Measurements from ENCODE around the gene CLSTN2.

Gene CLSTN2

DNA sequence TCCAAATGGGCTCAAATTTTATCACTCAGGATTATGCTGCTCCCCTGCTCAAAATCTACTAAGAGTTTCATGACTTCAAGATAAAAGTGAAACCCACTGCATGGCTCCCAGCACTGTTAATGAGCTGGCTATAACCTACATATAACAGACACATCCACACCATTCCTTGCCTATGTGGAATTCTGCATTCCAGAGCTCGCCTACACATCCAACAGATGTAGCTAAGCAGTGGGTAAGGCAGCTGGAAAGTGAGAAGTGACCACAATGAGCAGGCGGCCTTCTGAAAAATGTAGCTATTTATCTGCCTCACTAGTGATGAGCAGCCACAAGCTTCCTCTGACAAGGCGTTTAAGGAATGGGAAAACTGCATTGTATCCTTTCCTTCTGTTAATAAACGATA, 650.8 kb downstream of the CLSTN2 start:
- Histone ChIP-seq H3K36me3 (ENCODE audit: control insufficient read depth, insufficient read depth, low read length) (no peaks in the 10 kb centered on the region), H3K4me1 (ENCODE audit: control insufficient read depth, insufficient read depth, low read length, poor library complexity, severe bottlenecking) (peaks cover 3% of the 10 kb centered on the region), H3K9me3 (ENCODE audit: control insufficient read depth, low read length) (no peaks in the 10 kb centered on the region), H3K27ac (ENCODE audit: low read depth, low read length, severe bottlenecking) (peak overlapping the region; percentile 12), H3K4me3 (ENCODE audit: extremely low read depth, insufficient read depth, low read length, poor library complexity, severe bottlenecking) (no peak overlapping the region)
- 89 to 100% methylated on average over 1 to 3 of the region's 4 CpGs for WGBS, 2 experiments (ENCODE audit: insufficient coverage in 2 of 2)

DNA sequence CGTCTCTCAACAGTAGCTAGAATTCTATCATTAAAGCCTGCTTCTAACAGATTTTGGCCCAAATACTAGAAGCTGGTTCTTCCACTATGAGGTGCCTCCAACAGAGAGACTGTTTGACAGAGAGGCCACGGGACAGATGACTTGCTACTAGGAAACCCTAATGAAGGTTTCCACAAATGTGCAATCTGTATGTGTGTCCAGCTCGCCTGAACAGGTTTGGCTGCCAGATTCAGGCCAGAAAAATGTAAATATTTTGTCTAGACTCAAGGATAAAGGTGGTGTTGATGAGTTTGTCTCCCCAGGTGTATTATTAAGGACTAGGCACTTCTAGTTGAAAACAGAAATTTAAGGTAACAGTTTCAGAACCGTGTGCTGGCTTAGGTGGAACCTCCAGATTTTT, 651.3 kb downstream of the CLSTN2 start:
- WGBS, 2 experiments (ENCODE audit: insufficient coverage in 2 of 2): 77 to 88% methylated on average over 4 of the region's 4 CpGs
- no peak overlapping the region for H3K4me3 ChIP-seq (ENCODE audit: extremely low read depth, insufficient read depth, low read length, poor library complexity, severe bottlenecking)
- H3K4me1 ChIP-seq (ENCODE audit: control insufficient read depth, insufficient read depth, low read length, poor library complexity, severe bottlenecking): peaks cover 3% of the 10 kb centered on the region
- H3K27ac ChIP-seq (ENCODE audit: low read depth, low read length, severe bottlenecking): no peak overlapping the region
- H3K9me3 ChIP-seq (ENCODE audit: control insufficient read depth, low read length): no peaks in the 10 kb centered on the region
- H3K36me3 ChIP-seq (ENCODE audit: control insufficient read depth, insufficient read depth, low read length): no peaks in the 10 kb centered on the region

DNA sequence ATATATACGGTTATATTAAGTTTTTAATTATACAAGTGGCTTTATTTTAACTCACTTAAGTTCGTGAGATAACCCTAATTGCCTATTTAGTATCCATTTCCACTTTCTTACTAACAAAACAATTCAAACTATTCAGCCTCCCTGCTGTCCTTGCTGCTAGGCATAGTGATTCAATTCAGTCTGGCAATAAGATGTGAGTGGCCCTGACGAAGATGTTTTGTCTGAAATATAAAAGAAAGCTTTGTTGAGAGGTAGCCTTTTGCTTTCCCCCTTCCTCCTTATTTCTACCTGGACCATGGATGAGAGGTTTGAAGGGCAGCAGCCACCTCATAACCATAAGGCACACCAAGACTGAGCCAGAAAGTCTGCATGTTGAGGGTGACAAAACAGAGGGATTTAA, 653.6 kb downstream of the CLSTN2 start:
- no CpG with 5 or more reads among the region's 3 CpGs for WGBS, 2 experiments (ENCODE audit: insufficient coverage in 2 of 2)
- Histone ChIP-seq H3K9me3 (ENCODE audit: control insufficient read depth, low read length) (no peaks in the 10 kb centered on the region), H3K4me3 (ENCODE audit: extremely low read depth, insufficient read depth, low read length, poor library complexity, severe bottlenecking) (no peak overlapping the region), H3K4me1 (ENCODE audit: control insufficient read depth, insufficient read depth, low read length, poor library complexity, severe bottlenecking) (peaks cover 3% of the 10 kb centered on the region), H3K36me3 (ENCODE audit: control insufficient read depth, insufficient read depth, low read length) (no peaks in the 10 kb centered on the region), H3K27ac (ENCODE audit: low read depth, low read length, severe bottlenecking) (no peak overlapping the region)

DNA sequence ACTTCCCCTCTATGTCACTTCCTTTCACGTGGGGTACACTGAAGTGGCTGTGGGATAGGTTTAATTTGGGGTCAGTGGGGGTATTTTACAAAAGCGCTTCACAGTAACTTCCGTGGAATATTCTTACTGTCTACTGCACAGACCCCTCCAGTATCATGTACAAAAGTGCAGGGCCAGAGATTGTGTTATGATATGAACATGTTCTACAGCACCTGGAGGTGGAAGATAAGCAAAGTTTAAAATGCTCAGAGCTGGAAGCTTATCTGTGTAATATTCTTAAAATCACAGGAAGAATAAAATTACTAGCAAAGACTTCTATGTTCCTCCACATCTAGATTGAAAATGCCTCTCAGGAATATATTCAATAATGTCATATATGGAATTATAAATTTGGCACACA, 658.8 kb downstream of the CLSTN2 start:
- no peaks in the 10 kb centered on the region for H3K4me1 ChIP-seq (ENCODE audit: control insufficient read depth, insufficient read depth, low read length, poor library complexity, severe bottlenecking)
- no CpG with 5 or more reads among the region's 3 CpGs for WGBS, 2 experiments (ENCODE audit: insufficient coverage in 2 of 2)

DNA sequence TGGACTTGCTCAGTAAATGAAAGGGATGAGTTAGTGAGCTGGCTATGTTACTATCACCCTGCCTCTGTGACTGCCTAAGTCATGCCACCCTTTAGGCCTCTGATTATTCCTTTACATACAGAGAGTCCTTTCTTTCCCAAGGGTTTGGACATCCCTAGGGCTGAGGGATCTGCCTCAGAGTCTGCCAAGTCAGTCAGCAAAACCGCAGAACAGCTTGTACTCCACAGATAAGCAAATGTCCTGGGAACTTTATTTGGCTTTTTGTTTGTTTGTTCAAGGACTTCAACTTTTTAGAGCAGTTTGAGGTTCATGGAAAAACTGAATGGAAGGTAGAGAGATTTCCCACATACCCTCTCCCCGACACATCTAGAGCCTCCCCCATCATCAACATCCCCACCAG, 660.3 kb downstream of the CLSTN2 start:
- no peak overlapping the region for H3K27ac ChIP-seq (ENCODE audit: low read depth, low read length, severe bottlenecking)
- no peaks in the 10 kb centered on the region for H3K4me1 ChIP-seq (ENCODE audit: control insufficient read depth, insufficient read depth, low read length, poor library complexity, severe bottlenecking)
- no peaks in the 10 kb centered on the region for H3K36me3 ChIP-seq (ENCODE audit: control insufficient read depth, insufficient read depth, low read length)
- H3K4me3 ChIP-seq (ENCODE audit: extremely low read depth, insufficient read depth, low read length, poor library complexity, severe bottlenecking): no peak overlapping the region
- no peaks in the 10 kb centered on the region for H3K9me3 ChIP-seq (ENCODE audit: control insufficient read depth, low read length)
- 100% methylated on average over 1 of the region's 2 CpGs; no CpG with 5 or more reads in 1 of the 2 experiments for WGBS, 2 experiments (ENCODE audit: insufficient coverage in 2 of 2)

More for the DNA sequence above, 658.8 kb downstream of the CLSTN2 start:
- no peak overlapping the region for H3K4me3 ChIP-seq (ENCODE audit: extremely low read depth, insufficient read depth, low read length, poor library complexity, severe bottlenecking)
- H3K27ac ChIP-seq (ENCODE audit: low read depth, low read length, severe bottlenecking): no peak overlapping the region
- H3K36me3 ChIP-seq (ENCODE audit: control insufficient read depth, insufficient read depth, low read length): no peaks in the 10 kb centered on the region
- no peaks in the 10 kb centered on the region for H3K9me3 ChIP-seq (ENCODE audit: control insufficient read depth, low read length)

DNA sequence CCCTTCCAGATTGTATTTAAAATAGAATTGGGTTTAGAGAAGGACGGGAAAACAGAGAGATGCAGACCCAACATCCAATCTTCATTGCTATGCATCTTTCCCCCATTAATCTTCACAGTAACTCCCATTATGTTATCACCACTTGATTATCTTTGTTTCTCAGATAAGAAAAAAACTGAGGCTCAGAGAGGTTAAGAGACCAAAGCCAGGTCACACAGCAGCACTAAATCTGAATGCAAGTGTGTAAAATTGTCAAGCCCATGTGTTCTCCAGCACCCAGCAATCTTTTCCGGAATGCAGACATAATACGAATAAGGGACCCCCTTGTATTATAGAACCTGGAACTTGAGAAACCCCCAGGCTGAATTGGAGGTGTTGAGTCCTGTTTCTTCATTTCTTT, 662.4 kb downstream of the CLSTN2 start:
- H3K9me3 ChIP-seq (ENCODE audit: control insufficient read depth, low read length): no peaks in the 10 kb centered on the region
- H3K36me3 ChIP-seq (ENCODE audit: control insufficient read depth, insufficient read depth, low read length): no peaks in the 10 kb centered on the region
- WGBS, 2 experiments (ENCODE audit: insufficient coverage in 2 of 2): 80 to 100% methylated on average over 1 to 2 of the region's 3 CpGs
- no peaks in the 10 kb centered on the region for H3K4me1 ChIP-seq (ENCODE audit: control insufficient read depth, insufficient read depth, low read length, poor library complexity, severe bottlenecking)
- H3K27ac ChIP-seq (ENCODE audit: low read depth, low read length, severe bottlenecking): no peak overlapping the region
- no peak overlapping the region for H3K4me3 ChIP-seq (ENCODE audit: extremely low read depth, insufficient read depth, low read length, poor library complexity, severe bottlenecking)

DNA sequence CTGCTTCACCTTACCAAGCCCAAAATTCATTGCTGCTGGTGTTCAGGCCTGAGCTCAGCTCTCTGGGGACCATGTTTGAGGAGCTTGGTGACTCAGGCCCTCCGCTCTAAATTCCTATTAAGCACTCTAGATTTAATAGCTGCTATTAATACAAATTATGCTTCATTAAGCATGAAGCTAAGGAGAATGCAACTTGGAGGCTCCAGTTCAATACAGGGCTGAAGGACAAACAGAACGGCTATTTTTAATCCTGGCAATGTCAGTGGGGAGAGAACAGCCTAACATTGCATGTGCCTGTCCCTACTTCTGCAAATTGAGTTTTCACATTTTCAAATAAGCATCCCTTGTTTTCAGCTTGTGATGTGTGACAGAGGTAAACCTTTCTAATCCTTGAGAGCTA, 662.8 kb downstream of the CLSTN2 start:
- WGBS, 2 experiments (ENCODE audit: insufficient coverage in 2 of 2): 83% methylated on average over 1 of the region's 2 CpGs; no CpG with 5 or more reads in 1 of the 2 experiments
- Histone ChIP-seq H3K27ac (ENCODE audit: low read depth, low read length, severe bottlenecking) (no peak overlapping the region), H3K4me3 (ENCODE audit: extremely low read depth, insufficient read depth, low read length, poor library complexity, severe bottlenecking) (no peak overlapping the region), H3K36me3 (ENCODE audit: control insufficient read depth, insufficient read depth, low read length) (no peaks in the 10 kb centered on the region), H3K9me3 (ENCODE audit: control insufficient read depth, low read length) (no peaks in the 10 kb centered on the region), H3K4me1 (ENCODE audit: control insufficient read depth, insufficient read depth, low read length, poor library complexity, severe bottlenecking) (no peaks in the 10 kb centered on the region)

DNA sequence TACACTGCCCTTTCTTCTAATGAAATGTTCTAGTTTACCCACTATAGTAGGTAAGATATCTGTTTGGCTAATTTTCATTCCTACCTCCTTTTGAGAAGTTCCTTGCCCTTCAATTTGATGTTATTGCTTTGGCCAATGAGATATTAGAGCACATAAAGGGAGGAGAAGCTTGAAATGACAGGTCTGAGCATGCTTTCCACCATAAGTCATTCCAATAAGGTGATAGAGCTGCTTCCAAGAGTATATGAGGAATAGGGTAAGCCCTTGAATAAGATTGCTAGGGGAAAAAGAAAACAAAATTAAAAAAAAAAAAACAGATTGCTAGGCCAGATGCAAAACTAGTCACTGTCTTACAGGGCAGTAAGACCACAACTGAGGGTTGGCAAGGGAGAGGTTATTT, 664.0 kb downstream of the CLSTN2 start:
- Histone ChIP-seq H3K27ac (ENCODE audit: low read depth, low read length, severe bottlenecking) (no peak overlapping the region), H3K36me3 (ENCODE audit: control insufficient read depth, insufficient read depth, low read length) (no peaks in the 10 kb centered on the region), H3K4me1 (ENCODE audit: control insufficient read depth, insufficient read depth, low read length, poor library complexity, severe bottlenecking) (no peaks in the 10 kb centered on the region), H3K4me3 (ENCODE audit: extremely low read depth, insufficient read depth, low read length, poor library complexity, severe bottlenecking) (no peak overlapping the region), H3K9me3 (ENCODE audit: control insufficient read depth, low read length) (no peaks in the 10 kb centered on the region)

DNA sequence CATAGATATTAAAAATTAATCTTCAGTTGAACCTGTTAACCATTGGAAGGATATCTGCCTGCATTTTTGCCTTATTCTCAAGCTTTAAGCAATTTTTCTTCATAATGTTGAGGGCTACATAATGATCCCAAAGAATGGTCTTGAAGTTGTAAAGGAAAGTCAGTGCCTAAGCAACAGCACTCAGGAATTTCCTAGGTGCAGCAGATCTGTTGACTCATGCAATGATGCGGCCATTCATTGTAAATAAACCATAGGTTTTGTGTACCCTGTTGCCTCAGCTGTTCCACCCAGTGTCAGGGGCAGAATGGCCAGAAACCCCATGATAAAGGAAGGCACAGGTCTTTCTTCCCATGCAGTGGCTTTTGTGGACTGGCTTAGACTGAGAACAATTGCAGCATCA, 664.5 kb downstream of the CLSTN2 start:
- Histone ChIP-seq H3K9me3 (ENCODE audit: control insufficient read depth, low read length) (no peaks in the 10 kb centered on the region), H3K27ac (ENCODE audit: low read depth, low read length, severe bottlenecking) (no peak overlapping the region), H3K36me3 (ENCODE audit: control insufficient read depth, insufficient read depth, low read length) (no peaks in the 10 kb centered on the region), H3K4me1 (ENCODE audit: control insufficient read depth, insufficient read depth, low read length, poor library complexity, severe bottlenecking) (no peaks in the 10 kb centered on the region), H3K4me3 (ENCODE audit: extremely low read depth, insufficient read depth, low read length, poor library complexity, severe bottlenecking) (no peak overlapping the region)
- WGBS, 2 experiments (ENCODE audit: insufficient coverage in 2 of 2): 91 to 100% methylated on average over 1 of the region's 1 CpG

DNA sequence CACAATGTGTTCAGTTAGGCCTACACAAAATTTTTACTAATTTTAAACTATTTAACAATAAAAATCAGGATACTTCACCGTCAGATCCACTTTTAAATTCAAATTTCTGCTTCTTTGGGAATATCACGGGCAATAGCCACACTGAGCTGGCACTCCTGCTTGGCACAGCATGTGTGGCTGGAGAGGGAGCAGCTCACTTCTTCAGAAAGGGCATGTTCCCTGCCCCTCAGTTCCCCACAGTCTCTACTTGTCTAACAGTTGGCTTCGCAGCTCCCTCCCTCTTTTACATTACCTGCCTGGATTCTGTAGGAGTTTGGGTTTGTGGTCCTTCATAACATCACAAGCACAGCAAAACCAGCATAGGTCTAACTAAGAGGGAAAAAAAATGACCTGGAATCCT, 666.9 kb downstream of the CLSTN2 start:
- H3K27ac ChIP-seq (ENCODE audit: low read depth, low read length, severe bottlenecking): no peak overlapping the region
- H3K4me3 ChIP-seq (ENCODE audit: extremely low read depth, insufficient read depth, low read length, poor library complexity, severe bottlenecking): no peak overlapping the region
- no peaks in the 10 kb centered on the region for H3K4me1 ChIP-seq (ENCODE audit: control insufficient read depth, insufficient read depth, low read length, poor library complexity, severe bottlenecking)
- H3K36me3 ChIP-seq (ENCODE audit: control insufficient read depth, insufficient read depth, low read length): no peaks in the 10 kb centered on the region
- H3K9me3 ChIP-seq (ENCODE audit: control insufficient read depth, low read length): no peaks in the 10 kb centered on the region
- WGBS, 2 experiments (ENCODE audit: insufficient coverage in 2 of 2): 89% methylated on average over 2 of the region's 3 CpGs

DNA sequence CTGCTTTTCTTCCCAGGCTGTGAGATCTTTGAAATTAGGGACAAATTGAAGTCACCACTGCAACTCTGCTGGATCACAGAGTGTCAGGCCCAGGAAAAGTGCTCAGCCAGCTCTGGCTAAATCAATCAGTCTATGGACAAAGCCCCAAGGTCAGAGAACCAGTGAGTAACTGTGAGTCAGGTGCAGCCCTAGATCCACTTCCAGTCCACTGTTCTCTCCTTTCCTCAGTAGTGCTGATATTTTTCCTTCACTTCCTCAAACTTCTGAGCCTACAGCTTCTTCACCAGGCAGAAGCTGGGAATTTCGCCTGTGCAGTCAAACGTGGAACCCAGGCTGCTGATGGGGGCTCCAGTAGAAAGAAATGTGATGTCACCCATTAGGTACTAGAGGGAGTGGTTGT, 667.8 kb downstream of the CLSTN2 start:
- 100% methylated on average over 2 of the region's 2 CpGs; no CpG with 5 or more reads in 1 of the 2 experiments for WGBS, 2 experiments (ENCODE audit: insufficient coverage in 2 of 2)
- H3K36me3 ChIP-seq (ENCODE audit: control insufficient read depth, insufficient read depth, low read length): no peaks in the 10 kb centered on the region
- H3K27ac ChIP-seq (ENCODE audit: low read depth, low read length, severe bottlenecking): no peak overlapping the region
- no peaks in the 10 kb centered on the region for H3K9me3 ChIP-seq (ENCODE audit: control insufficient read depth, low read length)
- H3K4me3 ChIP-seq (ENCODE audit: extremely low read depth, insufficient read depth, low read length, poor library complexity, severe bottlenecking): no peak overlapping the region
- no peaks in the 10 kb centered on the region for H3K4me1 ChIP-seq (ENCODE audit: control insufficient read depth, insufficient read depth, low read length, poor library complexity, severe bottlenecking)

DNA sequence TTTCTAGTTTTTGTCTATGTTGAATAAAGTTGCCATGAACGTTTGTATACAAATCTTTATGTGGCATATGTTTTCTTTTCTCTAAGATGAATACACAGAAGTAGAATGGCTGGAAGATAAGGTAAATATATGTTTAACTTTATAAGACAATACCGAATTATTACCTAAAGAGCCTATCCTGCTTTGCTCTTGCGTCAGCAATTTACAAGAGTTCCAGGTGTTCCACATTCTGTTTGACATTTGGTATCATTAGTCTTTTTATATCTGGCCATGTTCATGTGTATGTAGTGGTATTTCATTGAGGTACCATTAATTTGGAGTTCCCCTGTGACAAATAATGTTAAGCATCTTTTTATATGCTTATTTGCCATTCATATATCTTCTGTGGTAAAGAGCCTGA, 668.8 kb downstream of the CLSTN2 start:
- no peak overlapping the region for H3K4me3 ChIP-seq (ENCODE audit: extremely low read depth, insufficient read depth, low read length, poor library complexity, severe bottlenecking)
- no peaks in the 10 kb centered on the region for H3K4me1 ChIP-seq (ENCODE audit: control insufficient read depth, insufficient read depth, low read length, poor library complexity, severe bottlenecking)
- 100% methylated on average over 1 of the region's 3 CpGs; no CpG with 5 or more reads in 1 of the 2 experiments for WGBS, 2 experiments (ENCODE audit: insufficient coverage in 2 of 2)
- no peaks in the 10 kb centered on the region for H3K36me3 ChIP-seq (ENCODE audit: control insufficient read depth, insufficient read depth, low read length)
- H3K27ac ChIP-seq (ENCODE audit: low read depth, low read length, severe bottlenecking): no peak overlapping the region
- H3K9me3 ChIP-seq (ENCODE audit: control insufficient read depth, low read length): no peaks in the 10 kb centered on the region
